Right atrium auricular region (tissue), 2 donors: Measurements from ENCODE around the gene MSTN. TPM values are rescaled to one million over a fixed set of nuclear protein-coding genes. Genes with fewer than 3 reads are reported as not detected.
A peak's percentile ranks its signal among the peaks of the same experiment; 100 is the strongest.

Experiments
- DNase-seq: peaks from one replicate; pipeline ENCODE4 v3.0.0-alpha.2; 2019; ENCODE audit warnings: low spot score
- H3K27ac ChIP-seq, 2 donors: fragments of 200-600 bp; sonication (generic); 1 replicate in 1 of 2; 2 replicates in 1 of 2; pipeline ENCODE4 v1.5.1; 2016 to 2019
- H3K27me3 ChIP-seq, 2 donors: fragments of 200-600 bp; sonication (generic); one replicate each; pipeline versions ENCODE4 v1.5.1 to v1.6.0; 2017 to 2019
- H3K36me3 ChIP-seq: fragments of 200-600 bp; sonication (generic); one replicate; pipeline ENCODE4 v1.5.1; 2016
- H3K4me1 ChIP-seq, 2 donors: fragments of 200-600 bp; sonication (generic); one replicate each; pipeline versions ENCODE4 v1.5.1 to v1.6.0; 2017 to 2019
- H3K4me3 ChIP-seq, 2 donors: fragments of 200-600 bp; sonication (generic); 1 replicate in 1 of 2; 2 replicates in 1 of 2; pipeline ENCODE4 v1.5.1; 2017 to 2019; ENCODE audit warnings: mild to moderate bottlenecking in 1 of 2, moderate library complexity in 1 of 2
- H3K9me3 ChIP-seq, 2 donors: fragments of 200-600 bp; sonication (generic); one replicate each; pipeline ENCODE4 v1.5.1; 2019
- CTCF ChIP-seq, 2 donors: fragments of 200-600 bp; sonication (generic); IDR thresholded peaks; one replicate each; pipeline ENCODE4 v1.5.1; 2019; ENCODE audit warnings: antibody characterized with exemption in 2 of 2
- total RNA-seq, 2 donors: library from RNA; depleted of rRNA; stranded (reverse); fragments of >200 nt; gene quantifications; one replicate each; pipeline ENCODE4 v1.1.0, GENCODE V29; 2016

The MSTN gene
- total RNA-seq, 2 donors from 2014 or later, result 0.12 to 0.19 TPM

GRCh38 chr2:190094316-190094871 is 31.9 kb upstream of the MSTN start:
- H3K36me3 ChIP-seq, result no peaks in the 10 kb centered on the region
- no peaks in the 10 kb centered on the region for H3K4me1 ChIP-seq
- H3K27ac ChIP-seq, result no peak overlapping the region
- H3K9me3 ChIP-seq, result no peaks in the 10 kb centered on the region
- H3K4me3 ChIP-seq, result no peak overlapping the region
- no peak for TF ChIP-seq CTCF (IDR thresholded peaks at IDR 0.05)
- no peaks in the 10 kb centered on the region for H3K27me3 ChIP-seq
- DNase-seq, result no peak

DNA sequence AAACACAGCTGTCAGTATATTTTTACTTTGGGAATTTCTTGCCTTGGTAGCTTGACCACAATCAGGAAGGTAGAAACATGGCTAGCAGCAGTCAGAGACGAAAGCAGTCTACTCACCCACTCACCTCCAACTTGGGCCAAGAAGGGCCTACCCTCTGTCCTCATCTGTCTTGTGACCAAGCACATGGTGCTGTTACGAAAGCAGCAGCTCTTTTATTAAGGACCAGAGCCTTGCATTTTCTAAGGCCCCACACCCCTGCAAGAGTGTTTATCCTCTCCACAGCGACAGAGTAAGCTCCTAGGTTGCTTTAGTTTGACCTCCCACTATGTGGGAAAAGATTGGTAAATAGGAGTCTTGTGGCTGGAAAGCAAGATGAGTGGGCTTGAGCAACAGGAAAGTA is 31.3 kb upstream of the MSTN start:
- H3K27ac ChIP-seq, result no peak overlapping the region
- H3K4me1 ChIP-seq, result no peaks in the 10 kb centered on the region
- no peaks in the 10 kb centered on the region for H3K36me3 ChIP-seq
- TF ChIP-seq CTCF (IDR thresholded peaks at IDR 0.05), result no peak
- H3K27me3 ChIP-seq, result no peaks in the 10 kb centered on the region
- no peak overlapping the region for H3K4me3 ChIP-seq
- H3K9me3 ChIP-seq, result no peaks in the 10 kb centered on the region
- no peak for DNase-seq

GRCh38 chr2:190090148-190090547 is 27.6 kb upstream of the MSTN start:
- Histone ChIP-seq H3K27ac (no peak overlapping the region), H3K27me3 (no peaks in the 10 kb centered on the region), H3K36me3 (no peaks in the 10 kb centered on the region), H3K4me1 (no peaks in the 10 kb centered on the region), H3K9me3 (no peaks in the 10 kb centered on the region), H3K4me3 (no peak overlapping the region)
- DNase-seq, result no peak
- no peak for TF ChIP-seq CTCF (IDR thresholded peaks at IDR 0.05)

- no peaks in the 10 kb centered on the region for H3K9me3 ChIP-seq
- peak; percentile 55 to 78 for TF ChIP-seq CTCF (IDR thresholded peaks at IDR 0.05)
- H3K4me3 ChIP-seq, result no peak overlapping the region
- H3K4me1 ChIP-seq, result no peaks in the 10 kb centered on the region
- no peak for DNase-seq
- H3K27ac ChIP-seq, result no peak overlapping the region
- H3K27me3 ChIP-seq, result no peaks in the 10 kb centered on the region
- no peaks in the 10 kb centered on the region for H3K36me3 ChIP-seq
Measured at GRCh38 chr2:190088917-190089316, 26.4 kb upstream of the MSTN start.

DNA sequence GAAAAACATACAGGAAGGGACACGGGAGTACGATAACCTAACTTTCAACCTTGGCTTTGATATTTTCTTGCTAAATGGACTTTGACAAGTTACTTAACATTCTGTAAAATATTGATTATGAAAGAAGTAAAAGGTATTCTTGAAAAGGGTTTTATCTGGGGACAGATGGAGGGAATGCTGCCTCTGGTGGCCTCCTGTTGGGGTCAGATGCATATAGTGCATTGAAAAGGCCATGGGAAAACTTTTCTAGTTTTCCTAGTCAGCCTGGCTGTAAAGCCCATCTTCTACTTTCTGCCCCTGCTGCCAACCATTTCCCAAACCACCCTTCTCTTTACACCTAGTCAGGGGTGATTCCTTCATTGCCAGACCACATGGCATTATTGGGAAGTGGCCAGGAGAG is 22.2 kb upstream of the MSTN start:
- Histone ChIP-seq H3K4me1 (no peaks in the 10 kb centered on the region), H3K27ac (no peak overlapping the region), H3K4me3 (no peak overlapping the region), H3K9me3 (no peaks in the 10 kb centered on the region), H3K36me3 (no peaks in the 10 kb centered on the region), H3K27me3 (no peaks in the 10 kb centered on the region)
- no peak for TF ChIP-seq CTCF (IDR thresholded peaks at IDR 0.05)
- no peak for DNase-seq

GRCh38 chr2:190082118-190082517 is 19.6 kb upstream of the MSTN start:
- no peak for TF ChIP-seq CTCF (IDR thresholded peaks at IDR 0.05)
- no peaks in the 10 kb centered on the region for H3K36me3 ChIP-seq
- H3K4me1 ChIP-seq, result no peaks in the 10 kb centered on the region
- peaks cover 0 to 2% of the 10 kb centered on the region in 2 donors for H3K9me3 ChIP-seq
- H3K4me3 ChIP-seq, result no peak overlapping the region
- no peaks in the 10 kb centered on the region for H3K27me3 ChIP-seq
- no peak overlapping the region for H3K27ac ChIP-seq
- DNase-seq, result no peak
